IPS-20b (cell line): ENCODE measurements around the gene SVOPL.
"Not testable (repeated sequence)": the region's sequence is repeated elsewhere in the genome, so short reads cannot be mapped to it uniquely, and the experiment has no call there.

Experiments used
- H3K27ac ChIP-seq: one replicate; pipeline ENCODE4 v1.5.1; 2013; ENCODE audit warnings: low read length
- H3K27me3 ChIP-seq: 2 replicates; pipeline ENCODE4 v1.6.1; 2013; ENCODE audit warnings: mild to moderate bottlenecking, low read length, inconsistent platforms; ENCODE audit not compliant: insufficient read depth
- H3K36me3 ChIP-seq: 2 replicates; pipeline ENCODE4 v1.6.1; 2013; ENCODE audit warnings: low read depth, mild to moderate bottlenecking, inconsistent platforms, low read length, moderate library complexity; ENCODE audit not compliant: insufficient read depth
- H3K4me1 ChIP-seq: 2 replicates; pipeline ENCODE4 v1.6.1; 2013; ENCODE audit warnings: mild to moderate bottlenecking, control low read depth, inconsistent platforms, low read length, moderate library complexity; ENCODE audit not compliant: insufficient read depth
- H3K4me3 ChIP-seq: 2 replicates; pipeline ENCODE4 v1.5.1; 2013; ENCODE audit warnings: mild to moderate bottlenecking, low read length, inconsistent platforms
- H3K9ac ChIP-seq: 2 replicates; pipeline ENCODE4 v1.6.1; 2013; ENCODE audit warnings: low read depth, mild to moderate bottlenecking, inconsistent platforms, low read length, moderate library complexity
- H3K9me3 ChIP-seq: 2 replicates; pipeline ENCODE4 v1.6.1; 2013; ENCODE audit warnings: mild to moderate bottlenecking, low read depth, low read length, inconsistent platforms; ENCODE audit not compliant: insufficient read depth

The SVOPL gene

DNA sequence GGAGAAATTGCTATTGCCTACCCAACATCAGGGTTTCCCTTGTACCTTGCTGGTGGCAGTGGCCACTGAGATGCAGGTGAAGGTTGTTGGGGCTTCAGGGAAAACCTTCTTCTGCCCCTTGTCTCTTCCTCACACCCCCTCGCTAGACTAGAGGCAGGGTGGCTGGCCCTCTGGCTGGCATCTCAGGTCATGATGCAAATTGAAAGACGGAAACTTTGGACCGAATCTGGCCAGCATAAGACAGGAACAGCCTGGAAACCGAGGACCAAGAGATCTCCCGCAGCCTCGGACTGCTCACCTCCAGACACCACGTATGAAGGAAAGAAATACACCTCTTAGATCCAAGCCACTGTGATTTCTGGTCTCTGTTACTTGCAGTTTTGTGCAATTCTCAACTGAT, 2.9 kb downstream of the SVOPL start:
- no peaks in the 10 kb centered on the region for H3K36me3 ChIP-seq
- no peaks in the 10 kb centered on the region for H3K27me3 ChIP-seq
- no peak overlapping the region for H3K9ac ChIP-seq
- no peaks in the 10 kb centered on the region for H3K9me3 ChIP-seq
- H3K27ac ChIP-seq, result no peak overlapping the region
- H3K4me3 ChIP-seq, result no peak overlapping the region
- no peaks in the 10 kb centered on the region for H3K4me1 ChIP-seq

DNA sequence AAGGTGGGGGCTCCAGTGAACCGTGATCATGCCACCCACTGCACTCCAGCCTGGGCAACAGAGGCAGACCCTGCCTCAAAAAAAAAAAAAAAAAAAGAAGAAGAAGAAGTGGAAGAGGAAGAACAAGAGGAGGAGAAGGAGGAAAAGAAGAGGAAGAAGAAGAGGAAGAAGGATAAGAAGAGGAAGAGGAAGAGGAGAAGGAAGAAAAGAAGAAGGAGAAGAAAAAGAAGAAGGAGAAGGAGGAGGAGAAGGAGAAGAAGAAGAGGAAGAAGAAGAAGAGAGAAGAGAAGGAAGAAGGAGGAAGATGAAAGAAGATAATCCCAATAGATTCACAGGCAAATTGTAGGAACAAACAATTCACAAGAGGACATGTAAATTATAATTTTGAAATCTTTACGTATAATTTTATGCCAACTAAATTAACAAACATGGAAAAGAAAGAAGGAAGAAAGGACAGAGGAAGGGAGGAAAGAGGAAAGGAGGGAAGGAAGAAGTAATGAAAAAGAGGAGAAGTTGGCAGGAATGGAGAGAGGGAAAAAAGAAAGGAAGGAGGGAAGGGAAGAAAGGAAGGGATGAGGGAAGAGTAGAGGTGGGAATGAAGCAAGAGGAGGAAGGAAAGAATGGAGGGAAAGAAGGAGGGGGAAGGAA, 3.5 kb downstream of the SVOPL start:
- H3K9ac ChIP-seq, result no peak overlapping the region
- H3K36me3 ChIP-seq, result no peaks in the 10 kb centered on the region
- H3K9me3 ChIP-seq, result no peaks in the 10 kb centered on the region
- H3K4me3 ChIP-seq, result no peak overlapping the region
- no peaks in the 10 kb centered on the region for H3K4me1 ChIP-seq
- no peak overlapping the region for H3K27ac ChIP-seq
- no peaks in the 10 kb centered on the region for H3K27me3 ChIP-seq

- H3K4me3 ChIP-seq, H3K27me3 ChIP-seq, H3K27ac ChIP-seq: not testable (repeated sequence)
These were observed 5.4 kb downstream of the SVOPL start for GRCh38 chr7:138695776-138696175.

DNA sequence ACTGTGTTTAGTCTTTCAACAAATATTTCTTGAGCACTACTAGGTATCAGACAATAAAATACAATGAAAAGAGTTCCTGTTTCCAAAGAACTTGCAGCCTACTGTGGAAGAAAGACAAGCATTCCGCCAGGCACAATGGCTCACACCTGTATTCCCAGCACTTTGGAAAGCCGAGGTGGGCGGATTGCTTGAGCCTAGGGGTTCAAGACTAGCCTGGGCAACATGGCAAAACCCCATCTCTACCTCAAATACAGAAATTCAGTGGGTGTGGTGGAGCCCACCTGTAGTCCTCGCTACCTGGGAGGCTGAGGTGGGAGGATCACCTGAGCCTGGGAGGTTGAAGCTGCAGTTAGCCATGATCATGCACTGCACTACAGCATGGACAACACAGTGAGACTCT, 6.1 kb downstream of the SVOPL start:
- Histone ChIP-seq H3K4me3 (no peak overlapping the region), H3K9ac (no peak overlapping the region), H3K27ac (no peak overlapping the region), H3K9me3 (no peaks in the 10 kb centered on the region), H3K36me3 (no peaks in the 10 kb centered on the region), H3K4me1 (no peaks in the 10 kb centered on the region), H3K27me3 (no peaks in the 10 kb centered on the region)

More at GRCh38 chr7:138695776-138696175, 5.4 kb downstream of the SVOPL start:
- H3K9me3 ChIP-seq, H3K9ac ChIP-seq, H3K4me1 ChIP-seq, H3K36me3 ChIP-seq: not testable (repeated sequence)

DNA sequence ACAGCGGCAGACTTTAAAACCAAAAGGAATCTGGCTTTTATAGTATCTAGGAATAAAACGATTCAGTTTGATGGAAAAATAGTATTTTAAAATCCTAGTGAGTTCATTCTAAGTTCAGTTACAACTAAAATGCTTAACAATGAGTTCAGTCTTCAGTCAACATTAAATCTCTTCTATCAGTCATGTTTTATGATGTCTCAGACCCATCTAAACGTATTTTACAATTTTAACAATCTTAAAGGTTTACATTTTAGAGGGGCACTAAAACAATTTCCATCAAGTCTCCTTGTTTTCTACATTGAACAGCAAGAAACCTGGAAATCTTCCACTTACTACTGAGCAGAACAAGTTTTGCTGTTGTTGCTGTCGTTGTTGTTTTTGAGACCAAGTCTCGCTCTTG, 10.0 kb downstream of the SVOPL start:
- no peak overlapping the region for H3K4me3 ChIP-seq
- H3K36me3 ChIP-seq, result no peaks in the 10 kb centered on the region
- H3K27me3 ChIP-seq, result no peaks in the 10 kb centered on the region
- H3K9ac ChIP-seq, result no peak overlapping the region
- H3K27ac ChIP-seq, result no peak overlapping the region
- no peaks in the 10 kb centered on the region for H3K4me1 ChIP-seq
- H3K9me3 ChIP-seq, result no peaks in the 10 kb centered on the region

DNA sequence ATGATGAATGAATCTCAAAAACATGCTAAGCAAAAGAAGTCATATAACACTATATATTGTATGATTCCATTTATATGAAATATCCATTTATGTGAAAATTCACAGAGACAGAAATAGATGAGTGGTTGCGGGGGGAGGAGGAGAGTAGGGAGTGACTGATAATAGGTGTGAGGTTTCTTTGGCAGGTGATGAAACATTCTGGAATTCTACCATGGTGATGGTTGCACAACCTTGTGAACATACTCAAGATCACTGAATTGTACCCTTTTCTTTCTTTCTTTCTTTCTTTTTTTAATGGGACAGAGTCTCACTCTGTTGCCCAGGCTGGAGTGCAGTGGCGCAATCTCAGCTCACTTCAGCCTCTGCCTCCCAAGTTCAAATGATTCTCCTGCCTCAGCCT, 10.7 kb downstream of the SVOPL start:
- Histone ChIP-seq H3K9ac (no peak overlapping the region), H3K27ac (no peak overlapping the region), H3K4me1 (no peaks in the 10 kb centered on the region), H3K9me3 (no peaks in the 10 kb centered on the region), H3K27me3 (no peaks in the 10 kb centered on the region), H3K4me3 (no peak overlapping the region), H3K36me3 (no peaks in the 10 kb centered on the region)

- not testable (repeated sequence) for H3K4me3 ChIP-seq, H3K9ac ChIP-seq, H3K36me3 ChIP-seq, H3K27me3 ChIP-seq, H3K4me1 ChIP-seq, H3K9me3 ChIP-seq, H3K27ac ChIP-seq
These were observed 13.1 kb downstream of the SVOPL start for GRCh38 chr7:138688037-138688436.

GRCh38 chr7:138684340-138684739, 16.8 kb downstream of the SVOPL start:
- Histone ChIP-seq H3K4me3 (no peak overlapping the region), H3K27me3 (no peaks in the 10 kb centered on the region), H3K27ac (no peak overlapping the region), H3K4me1 (no peaks in the 10 kb centered on the region), H3K36me3 (no peaks in the 10 kb centered on the region), H3K9me3 (no peaks in the 10 kb centered on the region), H3K9ac (no peak overlapping the region)

DNA sequence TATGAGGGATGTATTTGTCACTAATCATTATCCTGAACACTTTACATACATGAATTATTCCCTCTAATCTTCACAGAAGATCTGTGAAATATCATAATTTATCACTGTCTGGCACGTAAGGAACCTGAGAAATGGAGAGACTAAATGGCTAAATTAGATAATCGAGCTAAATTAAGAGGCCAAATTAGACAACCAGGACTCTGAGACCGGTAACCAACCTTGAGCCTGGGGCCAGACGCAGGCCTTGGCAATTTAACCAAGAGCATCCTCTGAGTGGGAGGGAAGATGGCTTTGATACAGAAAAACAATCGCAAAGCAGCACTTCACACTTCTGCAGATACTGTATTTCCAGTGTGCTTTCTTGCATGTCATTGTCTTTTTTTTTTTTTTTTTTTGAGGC, 21.4 kb downstream of the SVOPL start:
- no peaks in the 10 kb centered on the region for H3K4me1 ChIP-seq
- no peaks in the 10 kb centered on the region for H3K27me3 ChIP-seq
- no peaks in the 10 kb centered on the region for H3K9me3 ChIP-seq
- no peak overlapping the region for H3K27ac ChIP-seq
- no peak overlapping the region for H3K9ac ChIP-seq
- no peaks in the 10 kb centered on the region for H3K36me3 ChIP-seq
- no peak overlapping the region for H3K4me3 ChIP-seq

DNA sequence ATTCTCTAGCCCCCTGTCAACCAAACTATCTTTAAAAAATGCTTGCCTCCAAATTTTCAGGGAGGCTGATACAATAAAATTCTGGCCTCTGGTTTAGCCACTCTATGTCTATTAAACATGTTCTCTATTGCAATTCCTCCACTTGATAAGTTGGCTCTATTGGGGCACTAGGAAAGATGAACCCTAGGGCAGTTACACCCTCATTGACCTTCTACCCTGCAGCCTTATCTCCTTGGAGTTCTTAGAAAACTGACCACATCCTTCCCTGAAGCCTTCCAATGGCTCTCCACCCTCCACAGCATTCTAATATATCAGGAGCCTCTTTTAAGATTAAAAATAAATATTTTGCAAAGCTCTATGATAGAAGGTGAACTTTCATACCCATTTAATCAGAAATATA, 30.6 kb downstream of the SVOPL start:
- Histone ChIP-seq H3K27me3 (no peaks in the 10 kb centered on the region), H3K9ac (no peak overlapping the region), H3K36me3 (no peaks in the 10 kb centered on the region), H3K4me1 (peaks cover 16% of the 10 kb centered on the region; the same call in 1 of the 2 replicates), H3K4me3 (no peak overlapping the region), H3K9me3 (peaks cover 5% of the 10 kb centered on the region; the same call in 1 of the 2 replicates), H3K27ac (no peak overlapping the region)

GRCh38 chr7:138669364-138669763, 31.8 kb downstream of the SVOPL start:
- Histone ChIP-seq H3K27ac (no peak overlapping the region), H3K27me3 (no peaks in the 10 kb centered on the region), H3K4me1 (peaks cover 23% of the 10 kb centered on the region; the same call in 1 of the 2 replicates), H3K4me3 (no peak overlapping the region), H3K9me3 (peaks cover 5% of the 10 kb centered on the region; the same call in 1 of the 2 replicates), H3K9ac (no peak overlapping the region), H3K36me3 (no peaks in the 10 kb centered on the region)

DNA sequence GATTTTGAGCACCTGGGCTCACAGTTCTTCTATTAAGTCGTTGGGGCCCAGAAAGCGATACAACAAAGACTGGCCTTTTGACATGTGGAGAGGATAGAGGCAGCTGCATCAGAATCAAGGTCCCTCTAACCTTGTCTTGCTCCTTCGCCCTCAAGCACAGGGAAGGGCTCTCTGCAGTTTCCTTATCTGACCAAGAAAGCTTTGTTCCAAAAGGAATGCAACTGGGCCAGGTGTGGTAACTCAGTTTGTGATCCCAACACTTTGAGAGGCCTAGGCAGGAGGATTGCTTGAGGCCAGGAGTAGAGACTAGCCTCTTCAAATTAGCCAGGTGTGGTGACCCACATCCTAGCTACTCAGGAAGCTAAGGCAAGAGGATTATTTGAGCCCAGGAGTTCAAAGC, 32.2 kb downstream of the SVOPL start:
- Histone ChIP-seq H3K9ac (no peak overlapping the region), H3K9me3 (peaks cover 5% of the 10 kb centered on the region; the same call in 1 of the 2 replicates), H3K4me1 (peaks cover 23% of the 10 kb centered on the region; the same call in 1 of the 2 replicates), H3K4me3 (0 out of 2 replicates have a peak overlapping the region, but pooled peaks have one; percentile 27), H3K27ac (no peak overlapping the region), H3K36me3 (no peaks in the 10 kb centered on the region), H3K27me3 (no peaks in the 10 kb centered on the region)
